Fibroblast of villous mesenchyme (primary cell): ENCODE measurements around the gene DOCK11. TPM values are rescaled to one million over a fixed set of nuclear protein-coding genes. Genes with fewer than 3 reads are reported as not detected.

Source experiments
- DNase-seq: peaks from one replicate; pipeline ENCODE4 v3.0.0-alpha.2; 2010; ENCODE audit warnings: low read depth
- H3K4me3 ChIP-seq: 2 replicates; pipeline ENCODE4 v1.5.1; 2011; ENCODE audit warnings: low read depth, mild to moderate bottlenecking, low read length
- CTCF ChIP-seq: IDR thresholded peaks from 2 replicates; pipeline ENCODE4 v1.5.1; 2012; ENCODE audit warnings: low read depth, mild to moderate bottlenecking, low read length; ENCODE audit not compliant: insufficient read depth
- total RNA-seq: library from RNA; depleted of rRNA; stranded (reverse); fragments of >200 nt; gene quantifications from 2 replicates; pipeline ENCODE4 v1.2.3, GENCODE V29; 2012

DOCK11 gene
- total RNA-seq, 1 donor = 50.1 TPM

- no peak for TF ChIP-seq CTCF
- no peak for DNase-seq
- no peak overlapping the region for H3K4me3 ChIP-seq
Observed at GRCh38 chrX:118541482-118541881, 45.9 kb downstream of the DOCK11 start.

DNA sequence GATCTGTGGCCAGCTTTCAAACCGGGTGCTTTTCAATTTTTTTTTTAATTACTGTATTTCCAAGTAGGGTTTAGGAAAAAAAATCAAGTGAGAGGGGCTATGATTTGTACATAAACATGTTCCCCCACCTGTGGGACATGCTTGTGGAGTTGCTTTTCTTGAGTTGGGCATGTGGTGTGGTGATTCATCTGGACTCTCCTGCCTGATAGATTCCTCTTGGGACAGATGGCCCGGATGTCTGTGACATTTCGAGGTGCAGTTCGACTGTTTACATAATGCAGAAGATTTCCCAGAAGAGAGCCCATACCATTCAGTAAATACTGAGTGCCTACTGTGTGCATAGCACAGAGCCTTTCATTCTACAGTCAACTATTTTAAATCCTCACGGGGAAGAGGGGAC lies 49.9 kb downstream of the DOCK11 start:
- DNase-seq = no peak
- no peak overlapping the region for H3K4me3 ChIP-seq
- no peak for TF ChIP-seq CTCF

- no peak for TF ChIP-seq CTCF
- H3K4me3 ChIP-seq = no peak overlapping the region
- no peak for DNase-seq
Observed at GRCh38 chrX:118548841-118549240, 53.2 kb downstream of the DOCK11 start.

- no peak for TF ChIP-seq CTCF
- DNase-seq = no peak
- no peak overlapping the region for H3K4me3 ChIP-seq
Observed at GRCh38 chrX:118550792-118551191, 55.2 kb downstream of the DOCK11 start.

- H3K4me3 ChIP-seq = no peak overlapping the region
- no peak for TF ChIP-seq CTCF
- DNase-seq = no peak
Observed at GRCh38 chrX:118551426-118551825, 55.8 kb downstream of the DOCK11 start.

DNA sequence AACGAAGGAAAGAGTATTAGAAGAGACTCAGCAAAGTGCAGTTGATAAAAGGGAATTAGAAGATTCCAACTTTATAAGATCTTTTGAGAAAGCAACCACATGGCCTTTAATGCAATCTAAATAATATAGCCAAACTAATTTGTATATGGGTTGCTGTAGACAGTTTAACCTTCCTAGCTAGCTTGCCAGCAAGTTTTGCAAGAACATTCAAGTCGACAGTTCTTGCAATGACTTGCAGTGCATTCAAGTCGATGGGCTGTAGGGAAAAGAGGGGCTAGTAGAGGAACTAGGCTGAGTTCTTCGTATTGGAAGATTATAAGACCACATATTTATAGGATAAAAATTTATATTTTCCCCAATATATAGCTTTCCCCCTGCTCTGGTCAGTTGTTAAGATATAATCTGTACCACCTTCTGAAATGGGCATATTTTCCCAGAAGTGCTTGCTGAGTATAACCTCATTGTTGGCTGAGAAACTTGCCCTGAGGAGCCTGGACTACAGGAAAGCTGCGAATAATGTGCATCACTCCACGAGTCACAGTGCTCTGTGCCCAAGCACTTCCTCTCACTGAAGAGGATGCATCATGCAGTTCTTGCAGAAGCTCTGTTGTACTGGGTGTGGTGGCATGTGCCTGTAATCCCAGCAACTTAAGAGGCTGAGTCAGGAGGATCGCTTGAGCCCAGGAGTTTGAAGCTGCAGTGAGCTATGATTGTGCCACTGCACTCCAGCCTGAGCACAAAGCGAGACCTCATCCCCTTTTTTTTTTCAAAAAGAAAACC lies 56.7 kb downstream of the DOCK11 start:
- peak; percentile 68 for DNase-seq
- no peak overlapping the region for H3K4me3 ChIP-seq
- no peak for TF ChIP-seq CTCF
